Thoracic aorta (tissue), 2 donors: ENCODE results near the gene TNNC1. TPM values are rescaled to one million over a fixed set of nuclear protein-coding genes. Genes with fewer than 3 reads are reported as not detected.

Experiments
- ATAC-seq: fragments of 150-250 bp; one replicate; pipeline ENCODE4 v1.8.0; 2017; ENCODE audit warnings: low read depth; ENCODE audit not compliant: insufficient number of reproducible peaks, low FRiP score
- DNase-seq: peaks from one replicate; pipeline ENCODE4 v3.0.0-alpha.2; 2020; ENCODE audit warnings: low spot score
- H3K27ac ChIP-seq, 2 donors: fragments of 200-600 bp; sonication (generic); 1 replicate in 1 of 2; 2 replicates in 1 of 2; pipeline ENCODE4 v1.5.1; 2016; ENCODE audit warnings: mild to moderate bottlenecking in 2 of 2, moderate library complexity in 2 of 2
- H3K27me3 ChIP-seq: fragments of 200-600 bp; sonication (generic); replicated peaks from 2 replicates; pipeline ENCODE4 v1.6.0; 2016; ENCODE audit warnings: mild to moderate bottlenecking; ENCODE audit not compliant: insufficient read depth
- H3K36me3 ChIP-seq: fragments of 200-600 bp; sonication (generic); one replicate; pipeline ENCODE4 v1.5.1; 2016
- H3K4me1 ChIP-seq, 2 donors: fragments of 200-600 bp; sonication (generic); 1 replicate in 1 of 2; 2 replicates in 1 of 2; pipeline versions ENCODE4 v1.5.1 to v1.6.0; 2016; ENCODE audit warnings: low read depth in 2 of 2, mild to moderate bottlenecking in 1 of 2; ENCODE audit not compliant: control insufficient read depth in 1 of 2
- H3K4me3 ChIP-seq: fragments of 200-600 bp; sonication (generic); 2 replicates; pipeline ENCODE4 v1.5.1; 2016; ENCODE audit warnings: mild to moderate bottlenecking
- H3K9me3 ChIP-seq: fragments of 200-600 bp; sonication (generic); 2 replicates; pipeline ENCODE4 v1.5.1; 2016
- CTCF ChIP-seq: fragments of 200-600 bp; sonication (generic); IDR thresholded peaks from one replicate; pipeline ENCODE4 v1.5.1; 2019; ENCODE audit warnings: antibody characterized with exemption
- total RNA-seq, 2 donors: library from RNA; depleted of rRNA; stranded (reverse); fragments of >200 nt; gene quantifications; one replicate each; pipeline versions ENCODE4 v1.1.0 to v1.2.3, GENCODE V29; 2016

TNNC1 gene
- total RNA-seq, 2 donors from 2014 or later, result 1.5 to 3.0 TPM

DNA sequence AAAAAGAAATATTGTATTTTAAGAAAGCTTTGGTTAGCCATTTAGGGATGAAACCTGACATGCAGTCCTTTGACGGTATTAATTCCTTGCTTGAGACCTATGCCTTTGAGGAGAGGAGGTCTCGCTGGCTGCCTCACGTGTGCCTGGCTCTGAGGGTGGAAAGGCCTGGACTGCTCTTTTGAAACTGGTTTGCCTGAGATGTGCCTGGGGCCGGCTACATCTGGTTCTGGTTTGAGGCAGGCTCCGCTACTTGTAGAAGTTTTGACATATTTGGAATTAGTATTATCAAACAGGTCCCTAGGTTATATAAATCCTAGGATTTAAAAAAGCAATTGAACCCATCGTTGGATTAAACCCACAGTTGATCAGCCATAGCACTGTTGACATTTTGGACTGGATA lies 8.0 kb upstream of the TNNC1 start:
- no peak overlapping the region for H3K27ac ChIP-seq
- no peaks in the 10 kb centered on the region for H3K9me3 ChIP-seq
- no peak for ATAC-seq
- peaks cover 0 to 10% of the 10 kb centered on the region in 2 donors for H3K4me1 ChIP-seq
- H3K36me3 ChIP-seq, result peaks cover 35% of the 10 kb centered on the region
- DNase-seq, result no peak
- no peak overlapping the region for H3K4me3 ChIP-seq
- H3K27me3 ChIP-seq, result no peaks in the 10 kb centered on the region
- TF ChIP-seq CTCF, result no peak

DNA sequence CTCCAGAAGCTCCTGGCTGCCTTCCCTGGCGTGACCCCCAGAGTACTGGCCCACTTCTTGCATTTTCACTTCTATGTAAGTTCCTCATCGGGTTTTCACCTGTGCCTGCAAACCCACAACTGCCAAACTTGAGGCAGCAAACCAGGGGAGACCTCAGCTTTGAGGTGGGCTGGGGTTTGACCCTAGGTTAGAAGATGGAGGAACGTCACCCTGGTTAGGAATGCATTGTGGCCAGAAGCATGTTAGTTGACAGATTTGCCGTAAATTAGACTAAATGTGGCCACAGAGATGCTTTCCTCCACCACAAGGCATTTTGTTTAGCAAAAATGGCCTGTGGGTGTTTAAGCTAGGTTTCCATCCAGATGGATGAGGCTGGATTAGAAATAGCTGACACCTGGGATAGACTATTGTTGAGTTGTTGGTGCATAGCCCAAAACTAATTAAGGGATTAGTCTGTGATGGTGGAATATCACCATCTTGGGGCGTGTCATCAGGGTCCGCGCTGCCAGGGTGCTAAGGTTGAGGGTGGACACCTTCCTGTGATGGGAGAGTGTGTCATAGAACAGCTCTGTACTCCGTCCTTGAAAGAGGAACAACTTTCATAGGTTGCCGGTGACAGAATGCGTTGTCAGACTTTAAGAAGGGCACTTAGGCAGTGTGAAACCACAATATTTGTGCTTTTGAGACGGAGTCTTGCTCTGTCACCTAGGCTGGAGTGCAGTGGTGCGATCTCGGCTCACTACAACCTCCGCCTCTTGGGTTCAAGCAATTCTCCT lies 5.1 kb upstream of the TNNC1 start:
- peaks cover 27% of the 10 kb centered on the region for H3K36me3 ChIP-seq
- ATAC-seq, result no peak
- no peak overlapping the region for H3K27ac ChIP-seq

GRCh38 chr3:52458031-52458760 lies 4.4 kb upstream of the TNNC1 start:
- DNase-seq (no peak), ATAC-seq (no peak)
- Histone ChIP-seq H3K4me1 (peaks cover 16 to 34% of the 10 kb centered on the region in 2 donors), H3K27ac (no peak overlapping the region), H3K4me3 (no peak overlapping the region), H3K36me3 (peaks cover 27% of the 10 kb centered on the region), H3K27me3 (no peaks in the 10 kb centered on the region), H3K9me3 (no peaks in the 10 kb centered on the region)
- TF ChIP-seq CTCF, result no peak

More for the DNA sequence above, 5.1 kb upstream of the TNNC1 start:
- DNase-seq, result no peak
- Histone ChIP-seq H3K9me3 (no peaks in the 10 kb centered on the region), H3K4me3 (no peak overlapping the region), H3K27me3 (no peaks in the 10 kb centered on the region), H3K4me1 (peaks cover 14 to 28% of the 10 kb centered on the region in 2 donors)
- TF ChIP-seq CTCF, result no peak

DNA sequence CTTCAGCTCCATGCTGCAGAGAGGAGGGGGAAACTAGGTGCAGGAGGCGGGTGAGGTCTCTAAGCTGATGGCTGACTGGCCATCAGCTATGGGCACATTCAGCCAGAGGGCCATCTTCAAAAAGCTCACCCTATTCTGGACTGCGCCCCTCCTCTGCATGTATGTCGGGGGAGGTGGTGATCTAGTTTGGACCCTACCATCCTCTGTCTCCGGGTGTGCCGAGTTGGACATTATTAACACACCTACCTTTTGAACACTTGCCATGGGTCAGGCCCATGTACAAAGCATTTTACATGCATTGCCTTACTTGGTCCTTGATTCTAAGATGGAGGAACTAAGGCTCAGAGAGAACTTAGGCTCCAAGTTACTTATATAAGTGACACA lies 3.0 kb upstream of the TNNC1 start:
- Histone ChIP-seq H3K4me1 (peaks cover 16 to 34% of the 10 kb centered on the region in 2 donors), H3K36me3 (peaks cover 27% of the 10 kb centered on the region), H3K27ac (peak overlapping the region; percentile 94 to 96), H3K9me3 (no peaks in the 10 kb centered on the region), H3K27me3 (no peaks in the 10 kb centered on the region), H3K4me3 (peak overlapping the region; percentile 97)
- no peak for DNase-seq
- no peak for ATAC-seq
- no peak for TF ChIP-seq CTCF

DNA sequence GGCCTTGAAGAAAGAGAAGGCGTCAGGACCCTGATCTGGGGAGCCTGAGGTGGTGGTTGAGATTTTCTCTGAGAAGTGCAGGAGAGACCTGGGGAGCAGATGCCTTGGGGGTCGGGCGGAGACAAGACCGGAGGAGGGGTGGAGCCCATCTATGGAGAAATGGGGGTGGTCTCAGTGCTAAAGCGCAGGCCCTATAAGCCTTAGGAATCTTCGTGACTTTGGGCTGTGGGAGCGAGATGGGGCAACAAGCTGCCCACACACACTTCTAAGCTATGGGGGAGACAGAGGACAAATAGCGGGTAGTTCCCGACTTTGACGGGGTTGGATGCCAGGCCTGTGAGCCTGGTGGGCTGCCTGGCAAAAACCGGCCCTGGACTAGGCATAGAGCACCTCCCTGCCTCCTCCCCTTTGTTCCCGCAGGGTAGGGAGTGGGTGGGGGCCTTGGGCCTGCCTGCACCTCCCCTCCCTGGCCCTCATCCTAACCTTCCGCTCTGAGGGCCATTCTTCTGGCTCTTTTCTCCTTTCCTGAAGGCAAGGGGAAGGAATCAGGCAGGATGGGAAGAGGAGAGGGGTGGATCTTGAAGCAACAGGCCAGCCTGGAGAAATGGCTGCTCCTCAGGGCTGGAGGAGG lies 2.4 kb upstream of the TNNC1 start:
- DNase-seq (no peak), ATAC-seq (no peak)
- TF ChIP-seq CTCF, result no peak
- H3K4me1 ChIP-seq, result peaks cover 16 to 34% of the 10 kb centered on the region in 2 donors
- H3K36me3 ChIP-seq, result peaks cover 26% of the 10 kb centered on the region
- peak overlapping the region; percentile 97 for H3K4me3 ChIP-seq
- H3K27me3 ChIP-seq, result no peaks in the 10 kb centered on the region
- H3K9me3 ChIP-seq, result no peaks in the 10 kb centered on the region
- peak overlapping the region; percentile 94 to 96 for H3K27ac ChIP-seq
